ENCODE results near the gene SLC22A12.

DNA sequence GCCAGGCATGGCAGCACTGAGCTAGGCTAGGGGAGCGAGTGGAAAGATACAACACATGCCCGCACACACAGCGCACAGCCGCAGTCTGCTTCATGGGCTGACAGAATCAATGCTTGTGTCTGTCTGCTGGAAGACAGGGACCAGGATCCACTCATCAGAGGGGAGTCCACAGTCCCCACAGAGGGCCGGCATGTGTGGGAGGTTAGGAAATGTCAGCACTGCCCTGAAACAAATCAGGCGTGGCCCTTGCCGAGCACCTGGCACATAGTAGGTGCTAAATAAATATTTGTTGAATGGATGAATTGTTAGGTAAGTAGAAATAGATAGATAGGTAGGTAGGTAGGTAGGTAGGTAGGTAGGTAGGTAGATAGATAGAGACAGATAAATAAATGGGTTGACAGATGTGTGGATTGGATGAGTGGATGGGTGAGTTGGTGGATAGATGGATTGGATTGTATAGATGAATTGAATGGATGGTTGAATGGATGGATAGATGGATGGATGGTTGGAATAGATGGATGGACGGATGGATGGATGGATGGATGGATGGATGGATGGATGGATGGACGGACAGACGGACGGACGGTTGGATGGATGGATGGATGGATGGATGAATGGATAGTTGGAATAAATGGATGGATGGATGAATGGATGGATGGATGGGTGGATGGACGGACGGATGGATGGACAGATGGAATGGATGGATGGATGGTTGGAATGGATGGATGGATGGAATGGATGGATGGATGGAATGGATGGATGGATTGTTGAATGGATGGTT is 3.3 kb downstream of the SLC22A12 start:
- TF ChIP-seq, protein P1, sequence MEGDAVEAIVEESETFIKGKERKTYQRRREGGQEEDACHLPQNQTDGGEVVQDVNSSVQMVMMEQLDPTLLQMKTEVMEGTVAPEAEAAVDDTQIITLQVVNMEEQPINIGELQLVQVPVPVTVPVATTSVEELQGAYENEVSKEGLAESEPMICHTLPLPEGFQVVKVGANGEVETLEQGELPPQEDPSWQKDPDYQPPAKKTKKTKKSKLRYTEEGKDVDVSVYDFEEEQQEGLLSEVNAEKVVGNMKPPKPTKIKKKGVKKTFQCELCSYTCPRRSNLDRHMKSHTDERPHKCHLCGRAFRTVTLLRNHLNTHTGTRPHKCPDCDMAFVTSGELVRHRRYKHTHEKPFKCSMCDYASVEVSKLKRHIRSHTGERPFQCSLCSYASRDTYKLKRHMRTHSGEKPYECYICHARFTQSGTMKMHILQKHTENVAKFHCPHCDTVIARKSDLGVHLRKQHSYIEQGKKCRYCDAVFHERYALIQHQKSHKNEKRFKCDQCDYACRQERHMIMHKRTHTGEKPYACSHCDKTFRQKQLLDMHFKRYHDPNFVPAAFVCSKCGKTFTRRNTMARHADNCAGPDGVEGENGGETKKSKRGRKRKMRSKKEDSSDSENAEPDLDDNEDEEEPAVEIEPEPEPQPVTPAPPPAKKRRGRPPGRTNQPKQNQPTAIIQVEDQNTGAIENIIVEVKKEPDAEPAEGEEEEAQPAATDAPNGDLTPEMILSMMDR (IDR thresholded peaks at IDR 0.05; ENCODE audit: insufficient read depth, low read depth, low read length) = no peak
- TF ChIP-seq EZH2 (IDR thresholded peaks at IDR 0.05; ENCODE audit: insufficient read depth, low read length) = no peak
